ENCODE measurements around the gene RND3.

- TF ChIP-seq CTCF (conservative IDR thresholded peaks at IDR 0.05), result no peak
- no peak for TF ChIP-seq ZFX (IDR thresholded peaks at IDR 0.05)
These were observed 15.0 kb downstream of the RND3 start for GRCh38 chr2:150472511-150472899.
